ENCODE data around the gene CLIC4.

DNA sequence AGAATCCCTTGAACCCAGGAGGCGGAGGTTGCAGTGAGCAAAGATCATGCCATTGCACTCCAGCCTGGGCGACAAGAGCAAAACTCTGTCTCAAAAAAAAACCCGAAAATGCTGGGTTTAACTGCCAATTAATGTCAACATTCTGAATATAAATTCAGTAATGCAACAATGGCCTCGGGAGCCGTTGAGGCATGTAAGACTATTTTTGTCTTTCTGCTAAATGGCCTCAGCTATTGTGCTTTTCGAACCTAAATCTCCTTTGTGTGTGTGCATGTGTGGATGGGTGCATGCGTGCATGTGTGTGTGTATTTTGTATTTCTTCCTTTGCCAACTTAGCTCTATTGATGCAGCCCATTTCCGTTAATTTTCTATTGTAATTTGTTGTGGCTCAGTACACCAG lies 31.6 kb downstream of the CLIC4 start:
- TF ChIP-seq, protein P1, sequence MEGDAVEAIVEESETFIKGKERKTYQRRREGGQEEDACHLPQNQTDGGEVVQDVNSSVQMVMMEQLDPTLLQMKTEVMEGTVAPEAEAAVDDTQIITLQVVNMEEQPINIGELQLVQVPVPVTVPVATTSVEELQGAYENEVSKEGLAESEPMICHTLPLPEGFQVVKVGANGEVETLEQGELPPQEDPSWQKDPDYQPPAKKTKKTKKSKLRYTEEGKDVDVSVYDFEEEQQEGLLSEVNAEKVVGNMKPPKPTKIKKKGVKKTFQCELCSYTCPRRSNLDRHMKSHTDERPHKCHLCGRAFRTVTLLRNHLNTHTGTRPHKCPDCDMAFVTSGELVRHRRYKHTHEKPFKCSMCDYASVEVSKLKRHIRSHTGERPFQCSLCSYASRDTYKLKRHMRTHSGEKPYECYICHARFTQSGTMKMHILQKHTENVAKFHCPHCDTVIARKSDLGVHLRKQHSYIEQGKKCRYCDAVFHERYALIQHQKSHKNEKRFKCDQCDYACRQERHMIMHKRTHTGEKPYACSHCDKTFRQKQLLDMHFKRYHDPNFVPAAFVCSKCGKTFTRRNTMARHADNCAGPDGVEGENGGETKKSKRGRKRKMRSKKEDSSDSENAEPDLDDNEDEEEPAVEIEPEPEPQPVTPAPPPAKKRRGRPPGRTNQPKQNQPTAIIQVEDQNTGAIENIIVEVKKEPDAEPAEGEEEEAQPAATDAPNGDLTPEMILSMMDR (conservative IDR thresholded peaks at IDR 0.05; ENCODE audit: low read length) = no peak
- no peak for TF ChIP-seq EZH2phosphoT487 (IDR thresholded peaks at IDR 0.05; ENCODE audit: borderline replicate concordance)
